ENCODE results near the gene PPM1A.

The PPM1A gene

DNA sequence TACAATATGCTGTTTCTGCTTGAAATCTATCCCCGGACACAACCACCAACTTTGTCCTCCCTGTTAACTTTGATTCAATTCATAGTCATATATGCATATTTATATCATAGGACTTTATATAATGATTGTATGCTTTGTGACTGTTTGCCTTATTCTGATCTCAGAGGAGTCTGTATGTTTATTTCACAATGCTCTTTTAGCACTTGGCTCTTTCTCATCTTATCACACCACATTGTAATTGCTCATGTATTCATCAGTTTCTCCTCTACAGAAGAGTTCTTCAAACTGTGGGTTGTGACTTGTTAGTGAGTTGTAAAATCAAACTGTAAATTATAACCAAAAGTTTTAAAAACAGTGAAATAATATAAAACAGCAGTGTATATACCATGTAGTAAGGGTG is 21.7 kb upstream of the PPM1A start:
- no peak for DNase-seq

DNA sequence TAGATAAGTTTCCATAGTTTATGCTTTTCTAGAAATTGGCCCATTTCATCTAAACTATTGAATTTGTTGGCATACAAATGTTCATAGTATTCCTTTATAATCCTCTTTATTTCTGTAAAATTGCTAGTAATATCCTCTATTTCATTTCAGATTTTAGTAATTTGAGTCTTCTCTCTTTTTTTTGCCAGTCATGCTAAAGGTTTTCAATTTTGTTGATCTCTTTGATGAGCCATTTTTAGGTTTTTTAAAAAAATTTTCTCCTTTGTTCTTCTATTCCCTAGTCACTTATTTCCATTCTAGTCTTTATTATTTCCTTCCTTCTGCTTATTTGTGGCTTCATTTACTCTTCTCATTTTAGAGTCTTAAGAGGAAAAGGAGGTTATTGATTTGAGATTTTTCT is 19.4 kb upstream of the PPM1A start:
- no peak for DNase-seq

DNA sequence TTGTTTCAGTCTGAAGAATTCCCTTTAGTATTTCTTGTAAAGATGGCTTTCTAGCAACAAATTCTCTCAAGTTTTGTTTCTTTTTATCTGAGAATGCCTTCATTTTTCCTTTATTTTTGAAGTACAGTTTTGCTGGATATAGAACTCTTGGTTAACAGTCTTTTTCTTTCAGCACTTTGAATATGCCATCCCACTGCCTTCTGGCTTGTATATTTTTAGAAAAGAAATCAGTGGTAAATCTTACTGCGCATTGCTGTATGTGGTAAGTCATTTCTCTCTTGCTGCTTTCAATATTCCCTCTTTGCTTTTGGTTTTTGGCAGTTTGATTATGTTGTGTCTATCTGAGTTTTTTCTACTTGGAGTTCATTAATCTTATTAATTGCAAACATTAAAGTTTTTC is 16.8 kb upstream of the PPM1A start:
- DNase-seq = no peak

DNA sequence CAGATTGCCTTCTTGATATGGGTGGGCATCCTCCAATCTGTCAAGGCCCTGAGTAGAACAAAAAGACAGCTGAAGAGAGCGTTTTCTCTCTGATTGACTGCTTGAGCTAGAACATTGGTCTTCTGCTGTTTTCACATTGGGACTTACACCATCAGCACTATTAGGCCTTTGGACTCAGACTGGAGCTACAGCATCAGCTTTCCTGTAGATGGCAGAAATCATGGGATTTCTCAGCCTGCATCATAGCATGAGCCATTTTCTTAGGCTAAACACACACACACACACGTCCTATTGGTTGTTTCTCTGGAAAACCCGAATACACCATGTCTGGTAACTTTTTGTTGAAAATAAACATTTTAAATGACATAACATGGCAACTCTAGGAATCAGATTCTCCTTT is 15.8 kb upstream of the PPM1A start:
- no peak for DNase-seq

DNA sequence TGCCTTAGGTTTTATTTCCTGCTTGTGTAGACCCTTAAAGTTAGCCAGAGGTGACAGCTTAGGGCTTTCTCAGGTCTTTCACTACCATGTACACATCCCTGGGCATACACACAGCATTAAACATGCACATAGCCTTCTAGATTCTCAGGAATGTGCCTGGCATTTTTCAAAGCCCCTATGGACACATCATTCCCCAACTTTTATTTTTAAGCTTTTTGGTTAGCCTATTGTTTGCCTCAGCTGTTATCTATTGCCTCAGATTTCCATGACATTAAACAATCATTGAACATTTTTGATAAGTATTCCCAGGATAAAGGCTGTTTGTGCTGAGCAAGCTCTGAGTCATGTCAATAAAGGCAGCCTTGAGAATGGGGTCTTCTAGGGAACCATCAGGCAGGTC is 15.1 kb upstream of the PPM1A start:
- DNase-seq = no peak

DNA sequence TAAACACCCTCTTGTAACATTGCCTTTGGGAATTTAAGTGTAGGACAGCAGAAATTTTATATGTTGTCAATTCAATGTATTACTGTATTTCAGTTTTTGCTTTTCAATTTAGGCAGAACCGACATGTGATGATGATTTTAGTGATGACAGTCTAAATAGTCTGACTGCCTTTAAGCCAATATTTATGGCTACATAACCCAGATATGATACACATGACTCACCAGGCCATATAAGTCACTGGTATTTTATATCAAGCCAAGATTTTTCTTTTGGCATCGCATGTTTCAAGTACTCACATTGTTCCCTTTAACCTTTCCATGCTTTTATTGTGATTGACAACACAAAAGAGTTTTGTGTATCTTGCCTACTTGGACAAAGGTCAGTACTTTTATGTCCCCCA is 13.6 kb upstream of the PPM1A start:
- no peak for DNase-seq

DNA sequence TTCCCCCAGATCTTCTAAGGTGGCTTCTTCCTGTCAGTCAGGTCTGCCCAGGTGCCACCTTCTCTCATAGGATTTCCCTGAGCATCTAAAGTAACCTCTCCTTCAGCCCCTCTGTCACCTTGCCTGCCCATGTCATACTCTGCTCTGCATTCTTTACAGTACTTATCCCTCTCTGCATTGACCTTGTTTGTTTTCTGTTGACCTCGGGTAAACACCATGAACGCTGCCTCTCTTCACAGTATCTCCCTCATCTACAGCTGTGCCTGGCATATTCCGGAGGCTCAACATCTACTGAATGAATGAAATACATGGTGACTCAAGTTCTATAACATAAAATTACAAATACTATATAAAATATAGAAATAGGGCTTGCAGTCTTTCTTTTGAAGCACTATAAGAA is 10.1 kb upstream of the PPM1A start:
- DNase-seq = no peak

DNA sequence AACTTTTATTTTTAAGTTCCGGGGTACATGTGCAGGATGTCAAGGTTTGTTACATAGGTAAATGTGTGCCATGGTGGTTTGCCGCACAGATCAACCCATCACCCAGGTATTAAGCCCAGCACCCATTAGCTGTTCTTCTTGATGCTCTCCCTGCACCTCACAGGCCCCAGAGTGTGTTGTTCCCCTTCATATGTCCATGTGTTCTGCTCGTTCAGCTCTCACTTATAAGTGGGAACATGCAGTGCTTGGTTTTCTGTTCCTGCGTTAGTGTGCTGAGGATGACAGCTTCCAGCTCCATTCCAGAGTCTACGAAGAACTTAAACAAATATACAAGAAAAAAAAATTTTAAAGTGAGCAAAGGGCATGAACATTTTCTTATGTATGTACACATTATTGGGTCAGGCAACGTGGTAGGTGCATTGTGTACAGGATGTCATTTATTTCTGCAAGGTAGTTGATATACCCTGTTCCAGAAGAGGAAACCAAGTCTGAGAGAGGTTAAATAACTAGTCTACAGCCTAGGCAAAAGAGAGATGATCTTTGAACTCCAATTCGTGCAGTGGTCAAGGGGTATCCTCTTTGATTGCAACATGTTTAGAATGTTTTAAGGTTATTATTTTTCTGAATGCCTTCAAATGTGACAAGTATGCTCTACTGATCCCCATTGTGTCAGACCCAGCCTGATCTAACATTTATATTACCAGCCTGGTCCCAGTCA is 8.7 kb upstream of the PPM1A start:
- DNase-seq = no peak

DNA sequence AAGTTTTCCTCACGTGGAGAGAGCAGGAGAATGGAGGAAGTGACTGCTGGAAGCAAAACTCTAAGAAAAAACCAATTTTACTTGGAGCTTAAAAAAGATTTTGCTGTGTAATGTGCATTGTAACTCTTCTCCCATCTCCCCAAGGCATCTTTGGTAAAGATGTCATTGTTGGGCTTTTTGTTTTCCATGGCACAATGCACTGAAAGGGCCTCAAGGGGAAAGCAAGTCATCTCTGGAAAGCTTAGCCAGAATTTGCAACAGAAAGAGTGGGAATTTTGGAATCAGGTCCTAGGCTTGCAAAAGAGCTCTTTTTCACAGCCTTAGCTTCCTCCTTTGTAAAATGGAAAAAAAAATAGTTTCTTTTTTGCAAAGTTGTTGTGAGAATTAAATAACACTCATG is 7.9 kb upstream of the PPM1A start:
- no peak for DNase-seq

DNA sequence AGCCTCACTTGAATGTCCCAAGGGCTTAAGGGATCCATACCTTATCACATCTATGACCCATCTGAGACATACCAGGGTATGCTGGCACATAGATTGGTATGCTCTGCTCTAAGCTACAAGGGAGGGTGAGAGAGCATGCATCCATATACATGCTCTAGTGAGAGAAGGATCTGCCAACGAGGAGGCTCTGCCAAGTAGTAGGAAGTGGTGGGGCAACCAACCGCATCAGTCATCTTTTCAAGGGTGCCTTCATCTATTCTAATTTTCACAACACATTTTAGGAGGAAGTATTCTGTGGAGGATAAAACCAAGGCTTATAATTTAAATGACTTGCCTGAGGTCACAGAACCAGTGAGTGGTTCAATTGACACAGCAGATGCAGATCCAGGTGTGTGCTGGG is 6.6 kb upstream of the PPM1A start:
- no peak for DNase-seq

DNA sequence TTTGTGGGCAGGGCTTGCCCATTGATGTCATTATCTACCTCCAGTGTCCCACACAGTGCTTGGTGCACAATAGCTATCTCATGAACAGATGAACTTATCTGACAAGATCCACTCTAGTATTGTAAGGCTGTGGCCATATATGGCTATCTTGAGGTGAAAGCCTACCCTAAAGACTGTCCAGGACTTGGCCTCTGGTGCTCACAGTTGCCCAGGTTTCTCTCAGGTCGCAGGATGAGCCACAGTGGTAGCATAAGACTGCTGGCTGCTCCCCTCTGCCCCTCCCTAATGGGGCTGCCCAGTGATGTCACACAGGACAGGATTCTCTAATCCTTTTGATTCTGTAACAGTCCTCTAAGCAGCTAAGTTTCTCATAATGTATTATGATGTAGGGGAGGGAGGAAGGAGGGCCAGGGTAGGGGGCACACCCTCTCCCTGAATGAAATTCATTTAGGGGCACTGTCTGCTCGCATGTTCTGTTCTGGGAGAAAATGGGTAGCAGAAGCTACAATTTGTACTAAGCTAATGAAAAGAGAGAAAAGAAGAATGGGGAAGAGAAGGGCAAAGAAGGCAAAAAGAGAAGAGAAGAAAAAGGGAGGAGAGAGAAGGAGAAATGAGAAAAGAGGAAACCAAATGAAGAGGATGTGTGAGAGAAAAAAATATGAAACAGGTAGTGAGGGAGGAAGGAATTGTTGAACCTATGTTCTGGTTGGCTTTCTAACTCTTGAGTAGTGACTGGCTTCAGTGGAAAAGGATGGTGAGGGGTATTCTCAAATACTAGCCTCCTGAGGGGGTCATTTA is 3.4 kb upstream of the PPM1A start:
- DNase-seq = peak; percentile 18

DNA sequence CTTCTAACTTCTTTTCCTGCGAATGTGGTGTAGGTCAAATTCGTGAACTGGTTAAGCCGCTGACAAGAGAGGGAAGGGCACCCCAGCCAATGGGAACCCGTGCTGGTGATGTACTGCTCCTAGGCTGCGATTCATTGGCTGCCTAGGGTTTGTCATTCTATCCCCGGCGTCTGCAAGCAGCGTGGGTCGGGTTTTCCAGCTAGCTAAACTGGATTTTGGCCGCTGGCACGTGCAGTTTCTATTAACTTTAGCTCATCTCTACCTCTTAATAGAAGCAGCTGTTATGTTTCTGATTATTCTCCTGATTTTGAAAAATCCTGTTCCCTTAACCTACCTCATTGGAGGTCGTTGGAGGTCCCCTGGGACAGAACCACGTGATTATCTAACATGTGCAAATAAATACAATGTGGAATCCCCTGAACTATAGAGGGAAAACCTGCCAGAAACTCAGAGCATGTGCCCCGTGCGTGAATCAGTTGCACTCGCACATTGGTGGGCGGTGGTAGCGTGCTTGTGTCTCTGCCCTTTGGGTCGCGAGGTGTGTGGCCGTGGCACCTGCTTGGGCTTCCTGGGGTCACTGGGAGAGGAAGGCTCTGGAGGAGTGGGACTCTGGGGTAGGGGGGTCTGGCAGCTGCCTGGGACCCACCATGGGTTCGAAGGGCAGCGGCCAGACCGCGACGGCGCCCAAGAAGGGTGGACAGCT is 876 bp upstream of the PPM1A start:
- peak; percentile 93 for DNase-seq

DNA sequence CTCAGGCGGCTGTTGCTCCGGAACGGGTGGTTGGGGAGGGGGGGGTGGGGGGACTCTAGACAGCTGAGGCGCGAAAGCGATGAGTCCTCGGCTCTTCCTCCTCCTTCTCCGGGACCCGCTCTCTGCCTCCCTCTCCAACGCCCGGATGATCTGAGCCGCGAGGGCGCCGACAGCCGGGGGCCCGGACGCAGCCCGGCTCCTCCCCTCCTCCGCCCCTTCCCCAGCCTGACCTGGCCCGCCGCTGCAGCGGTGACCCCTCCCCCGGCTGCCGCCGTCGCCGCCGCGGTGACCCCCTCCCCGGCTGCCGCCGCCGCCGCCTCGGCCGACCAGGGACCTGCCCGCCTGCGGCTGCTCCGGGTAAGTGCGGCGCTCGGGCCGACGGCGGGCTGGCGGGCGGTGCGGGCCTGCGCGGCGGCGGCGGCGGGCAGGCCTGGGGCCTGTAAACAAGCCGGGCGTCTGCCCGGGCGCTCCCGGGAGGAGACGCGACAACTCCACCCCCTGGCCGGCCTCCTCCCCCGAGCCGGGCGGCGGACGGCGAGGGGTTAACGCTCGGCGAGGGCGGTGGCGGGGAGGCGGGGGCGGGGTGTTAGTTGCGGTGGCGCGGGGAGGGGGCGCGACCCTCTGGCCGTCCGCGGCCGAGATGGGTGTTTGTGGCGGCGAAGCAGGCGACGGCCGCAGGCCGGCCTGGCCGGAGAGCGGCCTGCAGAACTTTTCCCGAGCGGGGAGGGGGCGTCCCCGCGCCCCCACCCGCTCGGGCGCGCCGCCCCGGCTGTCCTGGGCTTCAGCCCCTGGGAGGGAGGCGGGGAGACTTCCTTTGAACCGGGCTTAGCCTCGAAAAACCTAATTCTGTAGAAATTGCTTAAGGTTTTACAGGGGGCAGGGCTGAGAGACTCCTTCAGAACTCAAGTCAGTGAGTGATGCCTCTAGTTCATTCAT is 568 bp downstream of the PPM1A start:
- peak; percentile 75 for DNase-seq

DNA sequence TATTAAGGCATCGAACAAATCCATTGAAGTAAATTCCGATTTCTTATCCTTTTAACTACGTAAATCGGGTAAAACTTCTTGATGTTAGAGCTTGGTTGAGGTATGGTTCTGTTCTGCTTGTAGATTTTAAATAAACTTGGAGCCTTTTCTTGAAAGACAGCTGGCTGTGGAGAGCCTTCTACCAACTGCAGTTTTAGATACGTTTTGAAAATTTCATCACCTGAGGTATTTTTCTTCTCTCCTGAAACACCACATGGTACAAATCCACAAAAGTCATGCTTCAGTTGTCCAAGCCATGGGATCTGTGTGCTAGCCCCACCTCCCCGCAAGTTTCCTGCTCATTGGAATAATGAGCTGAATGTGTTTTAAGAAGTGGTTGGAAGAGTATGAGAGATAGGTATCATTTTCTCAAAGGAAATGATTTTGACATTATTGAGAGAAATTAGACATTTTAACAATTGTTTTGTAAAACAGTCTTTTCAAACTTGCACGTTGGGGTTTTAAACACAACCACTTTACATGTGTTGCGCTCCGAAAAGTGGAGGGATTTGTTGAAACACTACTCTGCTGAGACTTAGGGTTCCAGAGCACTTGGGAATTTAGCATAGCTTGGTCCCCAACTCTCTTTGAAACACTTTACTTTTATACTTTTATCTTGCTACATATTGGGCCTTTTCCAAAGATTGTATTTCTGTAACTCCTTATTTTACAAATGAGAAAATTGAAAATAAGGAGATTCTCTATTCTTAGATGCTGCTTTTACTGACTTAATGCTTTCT is 1.4 kb downstream of the PPM1A start:
- no peak for DNase-seq

DNA sequence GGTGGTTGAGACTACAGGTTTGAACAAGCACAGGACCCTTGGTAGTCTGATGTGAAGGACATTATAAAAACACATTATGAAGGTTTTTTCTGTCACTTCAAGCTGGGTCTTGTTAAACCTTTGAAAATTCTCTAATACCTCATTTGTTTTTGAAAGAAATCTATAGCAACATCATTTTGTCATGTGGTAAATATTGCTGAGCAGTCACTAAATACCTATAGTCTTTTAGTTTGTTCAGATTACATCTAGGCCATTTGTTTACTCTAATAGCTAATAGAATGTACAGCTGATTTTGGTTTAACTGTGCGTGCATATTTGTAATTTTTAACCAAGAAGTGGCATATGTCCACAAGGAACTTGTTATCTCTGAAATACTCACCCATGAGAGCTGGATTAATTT is 2.9 kb downstream of the PPM1A start:
- no peak for DNase-seq

DNA sequence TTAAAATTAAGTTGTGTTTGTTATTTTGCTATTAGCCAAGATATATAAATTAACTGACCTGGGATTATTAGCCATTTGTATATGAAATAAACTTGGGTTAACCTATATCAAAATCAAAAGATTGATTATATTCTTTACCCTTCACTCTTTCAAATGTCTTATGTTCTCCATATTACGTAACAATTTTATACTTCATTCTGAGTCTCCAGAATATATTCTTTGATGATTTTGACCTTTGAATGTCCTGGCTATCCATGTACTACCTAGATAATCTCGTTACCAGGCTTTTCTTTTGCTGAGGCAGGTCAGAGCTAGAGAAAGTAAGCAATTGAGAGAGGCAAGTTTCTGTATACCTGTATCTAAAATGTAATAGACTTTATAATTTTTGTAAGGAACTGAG is 3.6 kb downstream of the PPM1A start:
- no peak for DNase-seq

DNA sequence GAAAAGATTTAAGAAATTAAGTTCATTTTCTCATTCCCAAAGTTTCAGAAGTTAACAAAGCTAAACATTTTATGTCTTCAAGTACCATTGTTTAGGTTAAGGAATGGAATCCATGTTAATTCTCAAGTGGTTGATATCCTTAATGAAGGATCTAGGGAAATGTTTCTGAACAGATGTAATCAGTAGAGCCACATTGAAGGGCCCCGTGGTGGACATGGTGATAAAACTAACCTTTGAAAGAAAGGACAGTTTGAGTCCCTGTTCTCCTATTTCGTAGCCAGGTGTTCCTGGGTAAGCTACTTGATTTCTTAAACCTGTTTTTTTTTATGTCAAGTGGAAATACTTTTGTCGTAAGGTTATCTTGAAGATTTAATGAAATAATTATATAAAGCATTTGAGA is 4.6 kb downstream of the PPM1A start:
- no peak for DNase-seq

DNA sequence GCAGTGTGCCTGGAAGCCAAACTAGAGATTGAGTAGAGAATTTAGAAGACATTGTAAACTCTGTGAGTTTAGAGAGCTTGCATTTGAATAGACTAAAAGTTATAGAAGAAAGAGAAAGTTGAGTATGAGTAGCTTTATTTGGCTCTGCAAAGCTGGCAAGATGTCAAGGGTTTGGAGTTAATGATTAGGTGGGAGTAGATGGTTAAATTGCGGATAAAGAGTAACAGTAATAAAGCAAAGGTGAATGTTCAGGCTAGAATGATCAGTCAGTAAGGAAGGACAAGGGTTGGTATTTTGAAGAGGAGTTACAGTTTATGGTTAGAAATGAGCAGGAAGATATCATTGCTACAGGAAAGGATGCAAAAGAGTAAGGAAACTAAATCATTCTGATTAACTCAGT is 5.2 kb downstream of the PPM1A start:
- no peak for DNase-seq

DNA sequence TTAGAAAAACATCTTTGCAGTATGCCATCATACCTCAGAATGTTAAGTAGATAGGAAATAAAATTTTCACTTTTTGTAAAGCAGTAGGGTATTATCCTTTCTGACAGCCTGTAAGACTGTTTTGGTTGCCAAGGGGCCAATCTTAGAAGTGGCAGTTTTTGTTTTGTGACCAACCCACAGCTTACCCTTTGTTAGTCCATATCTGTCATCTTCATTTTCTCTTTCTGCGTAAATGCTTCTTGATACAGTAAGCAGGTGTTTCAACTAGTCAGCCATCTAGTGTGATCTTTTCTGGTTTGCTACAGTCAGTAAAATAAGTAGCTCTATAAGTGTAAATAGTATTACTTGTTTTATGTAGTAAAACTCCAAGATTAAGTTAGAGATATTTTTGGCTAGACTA is 8.8 kb downstream of the PPM1A start:
- DNase-seq = no peak

DNA sequence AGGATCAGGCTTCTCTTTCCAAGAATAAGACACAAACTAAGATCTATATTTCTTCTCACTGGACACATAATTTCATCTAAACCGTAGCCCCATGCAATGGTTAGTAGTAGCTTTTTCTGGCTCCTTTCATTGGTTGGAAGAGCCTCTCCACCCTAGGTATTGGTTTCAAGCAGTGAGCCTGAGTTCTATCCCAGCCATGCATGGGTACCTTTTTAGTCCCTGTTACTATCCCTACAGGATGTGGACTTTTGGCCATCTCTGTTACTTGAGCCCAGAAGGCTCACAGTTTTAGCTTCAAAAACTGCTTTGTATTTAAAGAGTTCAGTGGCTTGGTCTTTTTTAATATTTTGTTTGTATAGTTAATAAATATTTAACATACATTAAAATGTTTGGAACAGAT is 16.1 kb downstream of the PPM1A start:
- no peak for DNase-seq

DNA sequence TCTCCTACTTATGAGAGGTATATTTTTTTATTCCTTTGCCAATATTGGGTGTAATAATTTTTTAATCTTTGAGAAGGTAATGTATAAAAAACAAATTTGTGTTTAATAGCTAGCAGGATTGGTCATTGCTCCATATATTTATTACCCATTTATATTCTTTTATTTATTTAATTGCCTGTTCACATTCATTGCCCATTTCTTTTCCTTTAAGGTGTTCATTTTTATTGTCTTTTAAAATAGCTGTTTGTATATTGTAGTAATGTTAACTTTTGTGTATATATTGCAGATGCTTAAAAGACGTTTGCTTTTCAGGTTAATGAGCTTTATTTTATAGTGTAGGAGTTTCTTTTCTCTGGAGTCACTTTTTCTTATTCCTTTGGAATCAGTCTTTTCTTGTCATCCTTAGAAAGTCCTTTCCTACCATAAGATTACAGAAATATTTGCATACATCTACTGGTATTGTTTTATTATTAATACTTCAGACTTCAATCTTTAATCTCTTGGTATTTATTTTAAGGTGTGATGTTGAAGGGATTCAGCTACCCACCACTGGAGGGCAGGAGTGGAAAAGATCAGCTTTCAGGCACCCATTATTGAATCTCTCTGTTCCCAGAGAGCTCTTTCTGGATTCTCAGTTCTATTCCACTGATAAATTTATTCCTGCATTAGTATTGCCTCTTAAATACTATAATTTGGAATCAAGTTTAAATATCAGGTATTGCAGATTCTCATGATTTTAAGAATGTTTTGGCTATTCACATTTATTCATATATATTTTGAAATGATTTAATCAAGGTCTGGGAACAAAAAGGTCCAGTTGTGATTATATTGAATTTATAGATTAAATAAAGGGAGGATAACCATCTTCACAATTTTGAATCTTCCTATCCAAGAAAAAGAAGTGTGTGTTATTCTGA is 17.3 kb downstream of the PPM1A start:
- DNase-seq = no peak

Measured in activated CD4-positive, alpha-beta T cell treated with anti-CD3 and anti-CD28 coated beads, Interleukin-10, Interleukin-2, amounts not matched to agents 100 ng/mL and 50 ng/mL, durations not matched to agents 16 hours and 8 hours (primary cell).